DOHH2 (cell line): ENCODE measurements around the gene TRIM66.

Source experiments
- CTCF ChIP-seq: fragments of 200-600 bp; sonication (generic); IDR thresholded peaks from one replicate; pipeline ENCODE4 v1.5.1; 2014; ENCODE audit warnings: antibody characterized with exemption, mild to moderate bottlenecking, low read depth, low read length; ENCODE audit not compliant: poor library complexity, severe bottlenecking
- EZH2phosphoT487 ChIP-seq: fragments of 200-600 bp; sonication (generic); IDR thresholded peaks from 2 replicates; pipeline ENCODE4 v1.6.1; 2017; ENCODE audit warnings: borderline replicate concordance, mild to moderate bottlenecking, antibody characterized with exemption, low read length, moderate library complexity, mixed read lengths

GRCh38 chr11:8721609-8722500 is 39.4 kb upstream of the TRIM66 start:
- TF ChIP-seq CTCF (no peak), EZH2phosphoT487 (no peak)
